Epithelial cell of esophagus (primary cell): ENCODE data around the gene CTNND2.

Experiments
- DNase-seq: peaks from one replicate; pipeline ENCODE4 v3.0.0; 2010; ENCODE audit warnings: low read depth
- H3K4me3 ChIP-seq: 2 replicates; pipeline ENCODE4 v1.5.1; 2011; ENCODE audit warnings: mild to moderate bottlenecking, low read length, control low read depth
- CTCF ChIP-seq: IDR thresholded peaks from 2 replicates; pipeline ENCODE4 v1.5.1; 2011; ENCODE audit warnings: low read depth, mild to moderate bottlenecking, low read length, control low read depth, inconsistent platforms; ENCODE audit not compliant: insufficient read depth; ENCODE audit errors: missing control alignments

Gene CTNND2

GRCh38 chr5:10958728-10959127, 945.5 kb downstream of the CTNND2 start:
- no peak for TF ChIP-seq CTCF
- no peak for DNase-seq
- no peak overlapping the region for H3K4me3 ChIP-seq

GRCh38 chr5:10949856-10950630, 954.2 kb downstream of the CTNND2 start:
- DNase-seq: no peak
- TF ChIP-seq CTCF: no peak
- H3K4me3 ChIP-seq: no peak overlapping the region

- TF ChIP-seq CTCF: no peak
- DNase-seq: no peak
- H3K4me3 ChIP-seq: no peak overlapping the region
Measured at GRCh38 chr5:10946050-10946449, 958.2 kb downstream of the CTNND2 start.

- no peak for TF ChIP-seq CTCF
- DNase-seq: no peak
- H3K4me3 ChIP-seq: no peak overlapping the region
Measured at GRCh38 chr5:10941900-10942299, 962.3 kb downstream of the CTNND2 start.

- no peak for TF ChIP-seq CTCF
Measured at GRCh38 chr5:10936081-10936855, 968.0 kb downstream of the CTNND2 start.

GRCh38 chr5:10935536-10935935, 968.7 kb downstream of the CTNND2 start:
- DNase-seq: no peak
- TF ChIP-seq CTCF: no peak
- no peak overlapping the region for H3K4me3 ChIP-seq

More at GRCh38 chr5:10936081-10936855, 968.0 kb downstream of the CTNND2 start:
- DNase-seq: no peak
- H3K4me3 ChIP-seq: no peak overlapping the region

GRCh38 chr5:10934783-10935355, 969.4 kb downstream of the CTNND2 start:
- no peak for TF ChIP-seq CTCF
- H3K4me3 ChIP-seq: no peak overlapping the region
- DNase-seq: no peak
